Sigmoid colon (tissue), 3 donors: Measurements from ENCODE around the gene IRF4.

Experiments
- CTCF ChIP-seq, 4 experiments: fragments of 450-650 bp in 3 of 4; fragments of 200-600 bp in 1 of 4; IDR thresholded peaks; one replicate each; pipeline ENCODE4 v1.5.1; 2016 to 2019; ENCODE audit warnings: antibody characterized with exemption in 4 of 4, mild to moderate bottlenecking in 3 of 4, moderate library complexity in 2 of 4
- POLR2A ChIP-seq, 2 donors: fragments of 450-650 bp; IDR thresholded peaks; one replicate each; pipeline ENCODE4 v1.6.1; 2016; ENCODE audit warnings: antibody characterized with exemption in 2 of 2, mild to moderate bottlenecking in 2 of 2, moderate library complexity in 2 of 2

GRCh38 chr6:393391-394221 lies 2.1 kb downstream of the IRF4 start:
- TF ChIP-seq POLR2A (IDR thresholded peaks at IDR 0.05) (no peak), CTCF (IDR thresholded peaks at IDR 0.05) (no peak)
